ENCODE data around the gene RNU2-63P.
"Not testable (repeated sequence)": the region's sequence is repeated elsewhere in the genome, so short reads cannot be mapped to it uniquely, and the experiment has no call there.

RNU2-63P gene

GRCh38 chr2:88016086-88016959 is at the start of gene RNU2-63P:
Gene RNU2-63P, minus strand, starts transcription at chr2:88016547.
- DNase-seq, result peak; percentile 70 to 81

- no peak for DNase-seq
Observed at GRCh38 chr2:88061295-88061694, 44.9 kb upstream of the RNU2-63P start.

- no peak for DNase-seq
Observed at GRCh38 chr2:88060907-88061275, 44.5 kb upstream of the RNU2-63P start.

DNA sequence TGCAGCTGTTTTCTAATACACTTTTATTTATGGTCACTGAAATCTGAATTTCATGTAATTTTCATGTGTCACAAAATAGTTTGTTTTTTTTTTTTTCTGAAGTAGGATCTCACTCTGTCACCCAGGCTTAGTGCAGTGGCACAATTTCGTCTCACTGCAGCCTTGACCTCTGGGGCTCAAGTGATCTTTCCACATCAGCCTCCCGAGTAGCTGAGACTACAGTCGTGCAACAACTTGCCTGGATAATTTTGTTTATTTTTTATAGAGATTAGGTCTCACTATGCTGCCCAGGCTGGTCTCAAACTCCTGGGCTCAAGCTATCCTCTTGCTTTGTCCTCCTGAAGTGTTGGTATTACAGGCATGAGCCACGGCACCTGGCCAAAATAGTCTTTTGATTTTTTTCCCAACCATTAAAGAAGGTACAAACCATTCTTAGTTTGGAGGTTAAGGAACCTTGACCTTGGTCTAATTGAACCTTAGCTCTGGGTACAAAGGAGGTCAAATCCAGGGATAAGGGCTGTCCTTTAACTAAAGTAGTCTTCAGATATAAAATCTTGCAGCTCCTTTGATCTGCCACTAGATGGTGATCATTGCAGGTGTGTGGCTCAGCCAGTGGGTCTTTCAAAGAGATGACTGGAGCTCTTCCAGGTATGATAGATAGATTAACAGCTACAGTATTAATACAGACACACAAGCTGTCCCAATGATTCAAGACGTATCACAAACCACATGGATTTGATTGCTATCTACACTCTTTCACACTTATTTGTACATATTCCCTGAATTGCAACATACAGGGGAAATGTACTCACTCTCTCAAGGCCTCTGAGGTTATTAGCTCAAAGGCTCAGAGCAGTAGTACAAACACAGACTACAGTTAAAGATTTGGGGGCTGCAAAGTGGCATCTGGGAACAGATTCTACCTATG is 43.9 kb upstream of the RNU2-63P start:
- peak in 1 of 2 experiments; percentile 46 for DNase-seq

- DNase-seq, result no peak
Observed at GRCh38 chr2:88058191-88058590, 41.8 kb upstream of the RNU2-63P start.

GRCh38 chr2:88057437-88057844 is 41.1 kb upstream of the RNU2-63P start:
- DNase-seq, result no peak

DNA sequence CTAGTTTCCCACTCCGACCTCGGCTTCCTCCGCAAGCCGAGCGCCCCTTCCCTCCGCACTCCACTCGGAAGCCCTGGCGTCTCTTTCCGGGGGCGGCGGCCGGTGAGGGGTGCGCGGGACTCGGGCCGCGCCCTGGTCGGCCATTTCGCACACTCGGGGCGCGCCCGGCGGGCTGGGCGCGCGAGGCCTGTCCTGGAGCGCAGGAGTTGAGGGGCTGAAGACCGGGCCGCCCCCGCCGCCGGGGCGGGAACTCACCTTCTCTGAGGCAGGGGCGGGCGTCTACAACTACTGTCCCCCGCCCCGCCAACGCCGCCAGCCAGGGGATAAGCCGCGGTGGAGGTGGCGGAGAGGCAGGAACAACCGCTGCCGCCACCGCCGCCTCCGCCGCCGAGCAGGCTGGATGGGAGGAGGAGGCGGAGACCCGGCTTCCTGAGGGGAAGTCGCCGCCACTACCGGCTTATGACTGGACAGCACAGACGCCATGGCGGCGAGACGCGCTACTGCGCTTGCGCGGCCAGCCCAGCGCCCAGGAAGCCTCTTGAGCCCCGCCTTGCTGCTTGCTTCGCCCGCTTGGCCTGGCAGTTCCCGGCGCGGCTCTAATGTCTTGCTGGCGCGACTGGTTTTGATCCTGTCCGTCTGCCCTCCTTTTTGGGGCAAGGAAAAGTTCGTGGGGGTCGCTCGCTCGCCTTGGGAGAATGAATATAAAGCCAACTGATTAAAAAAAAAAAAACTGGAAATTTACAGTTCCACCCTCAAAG is 39.2 kb upstream of the RNU2-63P start, which contains the start of gene KRCC1:
Gene KRCC1 (minus strand): TSS at position 413 of the 758 bp plus-strand sequence. CDS start 27,220 bp downstream, outside the sequence.
- peak; percentile 75 to 94 for DNase-seq

DNA sequence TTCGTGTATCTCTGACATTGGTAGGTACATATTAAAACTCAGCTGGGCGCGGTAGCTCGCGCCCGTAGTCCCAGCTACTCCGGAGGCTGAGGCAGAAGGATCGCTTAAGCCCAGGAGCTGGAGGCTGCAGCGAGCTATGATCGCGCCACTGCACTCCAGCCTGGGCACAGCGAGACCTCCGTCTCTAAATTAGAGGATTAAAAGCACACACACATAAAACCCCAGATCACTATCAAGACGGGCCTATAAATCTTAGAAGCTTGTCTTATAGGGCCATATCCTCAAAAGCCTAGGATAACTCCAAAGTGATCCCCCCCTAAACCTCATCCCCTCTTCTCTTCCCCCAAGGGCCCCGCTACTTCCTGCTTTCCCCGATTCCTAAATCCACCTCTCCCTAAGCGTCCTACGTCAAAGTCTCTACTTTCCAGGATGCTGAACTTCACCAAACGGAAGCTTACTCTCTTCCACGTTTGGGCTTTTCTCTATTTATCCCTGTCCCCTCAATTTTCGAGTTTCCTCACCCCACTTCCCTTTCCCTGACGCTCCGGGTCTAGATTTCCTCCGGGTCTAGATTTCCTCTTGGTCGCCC is 38.5 kb upstream of the RNU2-63P start:
- no peak for DNase-seq

- DNase-seq, result no peak
Observed at GRCh38 chr2:88053934-88054781, 37.8 kb upstream of the RNU2-63P start.

- DNase-seq, result no peak
Observed at GRCh38 chr2:88053296-88053695, 36.9 kb upstream of the RNU2-63P start.

GRCh38 chr2:88051792-88052191 is 35.4 kb upstream of the RNU2-63P start:
- no peak for DNase-seq

DNA sequence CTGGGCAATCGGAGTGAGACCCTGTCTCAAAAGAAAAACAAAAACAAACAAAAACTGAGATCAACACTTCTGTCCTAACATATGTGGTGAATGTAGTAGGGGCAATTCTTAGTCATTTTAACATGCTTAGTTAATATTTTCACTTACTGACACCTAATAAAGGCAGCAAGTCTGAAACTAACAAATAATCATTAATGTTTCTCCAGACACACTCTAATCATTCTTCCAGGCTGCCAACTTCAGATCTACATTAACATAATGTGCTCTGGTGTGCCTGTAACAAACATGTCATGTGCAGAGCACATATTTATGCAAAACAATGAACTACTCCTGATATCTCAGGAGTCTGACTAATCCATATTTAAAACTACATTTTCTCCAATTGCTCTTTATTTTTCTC is 33.3 kb upstream of the RNU2-63P start:
- no peak for DNase-seq

- no peak for DNase-seq
Observed at GRCh38 chr2:88048541-88048940, 32.2 kb upstream of the RNU2-63P start.

DNA sequence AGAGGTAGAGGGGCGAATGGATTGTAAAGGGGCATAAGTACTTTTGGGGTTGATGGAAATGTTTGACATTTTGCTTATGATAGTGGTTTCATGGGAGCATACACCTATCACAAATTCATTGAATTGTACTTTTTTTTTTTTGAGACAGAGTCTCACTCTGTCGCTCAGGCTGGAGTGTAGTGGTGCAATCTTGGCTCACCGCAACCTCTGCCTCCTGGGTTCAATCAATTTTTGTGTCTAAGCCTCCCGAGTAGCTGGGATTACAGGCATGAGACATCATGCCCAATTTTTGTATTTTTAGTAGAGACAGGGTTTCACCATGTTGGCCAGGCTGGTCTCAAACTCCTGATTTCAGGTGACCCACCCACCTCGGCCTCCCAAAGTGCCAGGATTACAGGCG is 29.2 kb upstream of the RNU2-63P start:
- DNase-seq, result not testable (repeated sequence)

DNA sequence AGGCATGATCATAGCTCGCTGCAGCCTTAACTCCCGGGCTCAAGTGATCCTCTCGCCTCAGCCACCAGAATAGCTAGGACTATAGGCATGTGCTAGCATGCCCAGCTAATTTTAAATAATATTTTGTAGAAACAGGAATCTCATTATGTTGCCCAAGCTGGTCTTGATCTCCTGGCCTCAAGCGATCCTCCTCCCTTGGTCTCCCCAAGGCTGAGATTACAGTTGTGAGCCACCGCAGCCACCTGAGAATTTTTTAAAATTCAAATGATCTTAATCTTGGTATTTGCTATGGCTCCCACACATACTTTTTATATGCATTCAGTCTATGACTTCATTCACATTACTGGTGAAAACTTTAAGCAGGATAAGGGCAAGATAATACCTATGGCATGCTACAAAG is 26.1 kb upstream of the RNU2-63P start:
- no peak for DNase-seq

GRCh38 chr2:88038263-88039105 is 22.1 kb upstream of the RNU2-63P start:
- DNase-seq, result no peak

DNA sequence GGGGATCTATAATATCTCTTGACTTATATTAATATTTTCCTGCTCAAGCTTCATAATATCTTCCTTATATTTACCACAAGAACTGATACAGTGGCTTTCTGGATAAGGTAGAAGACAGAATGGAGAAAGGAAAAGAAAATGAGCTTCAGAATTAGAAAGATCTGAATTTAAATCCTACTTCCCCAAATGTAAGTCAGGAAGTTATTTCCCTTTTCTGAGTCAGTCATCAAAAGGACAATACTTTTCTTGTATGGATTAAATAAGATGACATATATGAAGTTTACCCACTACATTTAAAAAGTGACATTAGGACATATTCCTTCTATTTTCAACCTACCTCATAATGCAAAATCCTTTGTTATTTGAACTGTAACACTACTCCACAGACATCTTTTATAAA is 20.3 kb upstream of the RNU2-63P start:
- DNase-seq, result no peak

DNA sequence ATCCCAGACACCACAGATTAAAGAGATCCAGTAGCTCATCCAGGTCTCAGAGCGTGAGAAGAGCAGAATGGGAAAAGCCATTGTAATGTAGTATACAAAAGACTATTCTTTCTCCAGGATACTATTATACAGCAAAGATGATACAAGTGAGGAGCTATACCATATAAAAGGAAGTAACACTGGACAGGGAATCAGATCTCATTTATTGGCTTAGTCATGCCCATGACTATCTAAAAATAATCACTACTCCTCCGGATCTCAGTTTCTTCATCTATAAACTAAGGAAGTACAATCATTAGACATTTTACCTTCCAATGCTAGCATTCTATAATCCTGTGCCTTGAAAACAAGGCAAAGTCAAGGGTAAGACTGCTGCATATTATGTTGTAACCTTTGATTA is 19.8 kb upstream of the RNU2-63P start:
- DNase-seq, result no peak

DNA sequence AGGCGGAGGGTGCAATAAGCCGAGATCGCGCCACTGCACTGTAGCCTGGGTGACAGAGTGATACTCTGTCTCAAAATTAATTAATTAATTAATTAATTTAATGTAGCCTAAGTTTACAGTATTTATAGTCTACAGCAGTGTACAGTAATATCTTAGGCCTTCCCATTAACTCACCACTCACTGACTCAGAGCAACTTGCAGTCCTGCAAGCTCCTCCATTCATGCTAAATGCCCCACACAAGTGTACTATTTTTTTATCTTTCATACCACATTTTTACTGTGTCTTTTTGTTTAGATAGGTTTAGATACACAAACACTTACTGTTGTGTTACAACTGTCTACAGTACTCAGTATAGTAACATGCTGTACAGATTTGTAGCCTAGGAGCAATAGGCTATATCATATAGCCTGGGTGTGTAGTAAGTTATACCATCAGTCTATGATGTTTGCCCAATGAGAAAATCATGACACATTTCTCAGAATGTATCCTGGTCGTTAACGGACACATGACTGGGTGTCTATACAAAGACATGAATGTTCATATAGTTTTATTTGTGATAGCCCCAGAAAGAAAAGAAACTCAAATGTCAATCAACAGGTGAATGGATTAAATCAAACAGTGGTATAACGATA is 15.8 kb upstream of the RNU2-63P start:
- no peak for DNase-seq

DNA sequence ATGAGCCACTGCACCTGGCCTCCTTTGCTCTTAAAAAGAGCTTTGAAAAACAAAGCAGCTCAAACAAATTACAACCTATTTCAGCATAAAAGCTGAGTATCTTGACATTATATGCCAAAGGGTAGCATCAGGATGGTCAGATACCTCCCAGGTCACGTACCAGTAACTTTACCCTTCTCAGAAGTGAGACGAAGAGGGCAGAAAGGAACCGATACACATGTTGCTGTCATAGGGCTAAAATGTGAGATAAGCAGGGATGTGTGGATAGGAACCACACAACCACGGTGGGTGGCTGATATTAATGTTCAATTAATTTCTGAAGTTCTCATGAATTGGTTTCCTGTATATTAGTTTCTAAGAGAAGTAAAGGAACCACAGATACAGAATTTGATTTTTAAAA is 12.6 kb upstream of the RNU2-63P start:
- DNase-seq, result no peak
